ENCODE measurements around the gene UHRF1. TPM values are rescaled to one million over a fixed set of nuclear protein-coding genes. Genes with fewer than 3 reads are reported as not detected.

The UHRF1 gene
- total RNA-seq, 6 experiments from 2014 or later, result 0.17 to 3.8 (median 0.82) TPM

DNA sequence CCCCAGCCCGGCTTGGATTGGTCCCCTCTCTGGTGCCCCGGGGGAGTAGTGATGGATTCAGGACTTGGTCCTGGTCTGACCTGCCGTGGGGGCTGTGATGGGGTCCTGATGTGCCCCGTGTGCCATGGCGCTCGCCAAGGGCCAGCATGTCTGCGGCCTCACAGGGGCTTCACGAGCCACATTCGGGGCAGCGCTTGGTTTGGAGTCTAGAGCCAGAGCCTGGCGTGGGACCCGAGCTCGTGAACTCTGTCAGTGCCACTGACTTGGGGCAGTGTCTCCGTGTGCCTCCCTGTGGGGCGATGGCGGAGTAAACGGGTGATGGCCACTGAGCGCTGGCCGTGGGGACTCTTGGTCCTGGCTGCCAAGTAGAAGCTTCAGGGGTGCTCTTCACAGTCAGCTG, 76.8 kb downstream of the UHRF1 start:
- no CpG with 5 or more reads among the region's 19 CpGs for WGBS (ENCODE audit: insufficient coverage, low coverage, low lambda C conversion rate, missing lambda C conversion rate)
- peaks cover 0 to 8% (median 0%) of the 10 kb centered on the region in 4 donors for H3K4me1 ChIP-seq
- intact Hi-C loops (cut with DNase I), result no loop called here
- TF ChIP-seq POLR2A (IDR thresholded peaks at IDR 0.05), result no peak
- TF ChIP-seq, protein P1, sequence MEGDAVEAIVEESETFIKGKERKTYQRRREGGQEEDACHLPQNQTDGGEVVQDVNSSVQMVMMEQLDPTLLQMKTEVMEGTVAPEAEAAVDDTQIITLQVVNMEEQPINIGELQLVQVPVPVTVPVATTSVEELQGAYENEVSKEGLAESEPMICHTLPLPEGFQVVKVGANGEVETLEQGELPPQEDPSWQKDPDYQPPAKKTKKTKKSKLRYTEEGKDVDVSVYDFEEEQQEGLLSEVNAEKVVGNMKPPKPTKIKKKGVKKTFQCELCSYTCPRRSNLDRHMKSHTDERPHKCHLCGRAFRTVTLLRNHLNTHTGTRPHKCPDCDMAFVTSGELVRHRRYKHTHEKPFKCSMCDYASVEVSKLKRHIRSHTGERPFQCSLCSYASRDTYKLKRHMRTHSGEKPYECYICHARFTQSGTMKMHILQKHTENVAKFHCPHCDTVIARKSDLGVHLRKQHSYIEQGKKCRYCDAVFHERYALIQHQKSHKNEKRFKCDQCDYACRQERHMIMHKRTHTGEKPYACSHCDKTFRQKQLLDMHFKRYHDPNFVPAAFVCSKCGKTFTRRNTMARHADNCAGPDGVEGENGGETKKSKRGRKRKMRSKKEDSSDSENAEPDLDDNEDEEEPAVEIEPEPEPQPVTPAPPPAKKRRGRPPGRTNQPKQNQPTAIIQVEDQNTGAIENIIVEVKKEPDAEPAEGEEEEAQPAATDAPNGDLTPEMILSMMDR (IDR thresholded peaks at IDR 0.05), result no peak
- DNase-seq, result no peak
- no peaks in the 10 kb centered on the region for H3K27me3 ChIP-seq
- H3K36me3 ChIP-seq, result no peaks in the 10 kb centered on the region
- H3K9me3 ChIP-seq, result no peaks in the 10 kb centered on the region
- no peak overlapping the region for H3K27ac ChIP-seq
- H3K4me3 ChIP-seq, result no peak overlapping the region
- ATAC-seq, result no peak

DNA sequence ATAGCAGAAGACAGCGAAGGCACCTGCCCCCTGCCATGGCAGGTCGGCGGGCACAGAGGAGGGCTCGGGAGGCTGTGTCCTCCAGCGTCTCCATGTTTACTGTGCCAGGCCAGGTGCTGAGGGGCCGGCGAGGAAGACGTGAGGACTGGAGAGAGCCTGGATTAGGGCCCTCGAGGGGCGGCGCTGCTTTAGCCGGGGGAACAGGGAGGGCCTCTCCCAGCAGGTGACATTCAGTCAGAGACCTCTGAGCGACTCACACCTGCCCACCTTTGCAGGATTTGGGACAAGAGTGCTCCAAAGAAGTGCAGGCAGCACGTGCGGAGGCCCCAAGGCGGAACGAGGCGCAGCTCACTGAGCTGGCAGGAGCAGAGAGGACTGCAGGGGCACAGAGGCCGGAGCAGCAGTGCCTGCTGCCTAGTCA, 77.2 kb downstream of the UHRF1 start:
- no peak overlapping the region for H3K27ac ChIP-seq
- peaks cover 0 to 13% (median 0%) of the 10 kb centered on the region in 4 donors for H3K4me1 ChIP-seq
- 90% methylated on average over 9 of the region's 19 CpGs for WGBS (ENCODE audit: insufficient coverage, low coverage, low lambda C conversion rate, missing lambda C conversion rate)
- no peaks in the 10 kb centered on the region for H3K36me3 ChIP-seq
- ATAC-seq, result peak in 1 of 4 donors; percentile 9
- no peak for DNase-seq
- no peaks in the 10 kb centered on the region for H3K9me3 ChIP-seq
- H3K27me3 ChIP-seq, result no peaks in the 10 kb centered on the region
- no peak overlapping the region for H3K4me3 ChIP-seq
- TF ChIP-seq, protein P1 (IDR thresholded peaks at IDR 0.05), result no peak
- TF ChIP-seq POLR2A (IDR thresholded peaks at IDR 0.05), result no peak
- intact Hi-C loops (cut with DNase I), result no loop called here

DNA sequence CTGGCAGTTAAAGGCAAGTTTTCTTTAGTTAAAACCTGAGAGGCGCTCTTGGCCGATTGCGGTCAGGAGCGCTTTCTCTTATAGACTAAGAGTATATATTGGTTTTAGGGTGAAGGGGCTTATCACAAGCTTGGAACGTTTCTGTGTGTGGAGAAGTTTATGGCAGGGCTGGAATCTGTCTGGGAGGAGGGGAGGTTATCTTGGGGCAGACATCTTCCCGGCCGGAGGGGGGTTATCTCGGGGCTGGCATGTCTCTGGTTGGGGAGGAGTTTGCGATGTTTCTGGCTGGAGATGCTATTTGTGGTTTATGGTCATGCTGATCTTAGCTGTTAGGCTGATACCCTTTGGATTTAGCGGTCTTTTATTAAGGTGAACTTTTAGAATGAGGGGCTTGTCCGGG, 78.0 kb downstream of the UHRF1 start:
- 68% methylated on average over 6 of the region's 11 CpGs for WGBS (ENCODE audit: insufficient coverage, low coverage, low lambda C conversion rate, missing lambda C conversion rate)
- Histone ChIP-seq H3K27ac (no peak overlapping the region), H3K4me3 (no peak overlapping the region), H3K9me3 (no peaks in the 10 kb centered on the region), H3K27me3 (no peaks in the 10 kb centered on the region), H3K36me3 (no peaks in the 10 kb centered on the region), H3K4me1 (peaks cover 0 to 20% (median under 1%) of the 10 kb centered on the region in 4 donors)
- intact Hi-C loops (cut with DNase I), result no loop called here
- DNase-seq (no peak), ATAC-seq (no peak)
- TF ChIP-seq, protein P1 (IDR thresholded peaks at IDR 0.05), result no peak
- no peak for TF ChIP-seq POLR2A (IDR thresholded peaks at IDR 0.05)

DNA sequence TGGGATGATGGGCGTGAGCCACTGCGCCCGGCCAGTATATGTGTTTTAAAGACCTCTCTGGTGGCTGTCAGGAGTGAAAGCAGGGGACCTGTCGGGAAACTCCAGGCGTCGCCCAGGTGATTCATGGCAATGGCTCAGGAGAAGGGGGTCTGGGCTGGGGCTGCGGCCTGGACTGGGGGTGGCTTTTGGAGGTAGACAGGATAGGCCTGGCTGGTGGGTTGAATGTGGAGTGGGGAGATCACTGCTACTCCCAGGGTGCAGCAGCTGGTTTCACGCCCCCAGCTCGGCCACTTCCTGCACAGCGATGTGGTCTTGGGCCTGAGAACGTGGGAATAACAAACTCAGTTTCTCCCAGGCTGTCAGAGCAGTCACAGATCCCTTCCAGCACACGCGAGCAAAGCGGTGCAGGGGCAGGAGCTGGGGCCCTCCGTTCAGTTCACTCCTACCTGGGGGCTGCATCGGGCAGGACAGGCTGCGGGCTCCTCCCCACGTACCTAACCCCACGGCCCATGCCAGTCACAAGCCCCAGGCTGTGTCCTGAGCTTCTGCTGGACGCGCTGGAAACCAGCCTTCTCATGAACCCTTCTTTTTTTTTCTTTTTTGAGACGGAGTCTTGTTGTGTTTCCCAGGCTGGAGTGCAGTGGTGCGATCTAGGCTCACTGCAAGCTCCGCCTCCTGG, 78.5 kb downstream of the UHRF1 start:
- Histone ChIP-seq H3K4me1 (peaks cover 0 to 24% (median 2%) of the 10 kb centered on the region in 4 donors), H3K27ac (no peak overlapping the region)
- WGBS (ENCODE audit: insufficient coverage, low coverage, low lambda C conversion rate, missing lambda C conversion rate), result 91% methylated on average over 9 of the region's 24 CpGs

More for the DNA sequence above, 78.5 kb downstream of the UHRF1 start:
- no peaks in the 10 kb centered on the region for H3K36me3 ChIP-seq
- H3K9me3 ChIP-seq, result no peaks in the 10 kb centered on the region
- ATAC-seq, result no peak
- no peak overlapping the region for H3K4me3 ChIP-seq
- intact Hi-C loops (cut with DNase I), result no loop called here
- H3K27me3 ChIP-seq, result no peaks in the 10 kb centered on the region
- DNase-seq, result no peak
- TF ChIP-seq POLR2A (IDR thresholded peaks at IDR 0.05), result no peak
- TF ChIP-seq, protein P1 (IDR thresholded peaks at IDR 0.05), result no peak
